Osteoblast (primary cell): ENCODE results near the gene B3GALNT1. TPM values are rescaled to one million over a fixed set of nuclear protein-coding genes. Genes with fewer than 3 reads are reported as not detected.

ENCODE experiments used
- DNase-seq: peaks from one replicate; pipeline ENCODE4 v3.0.0; 2011; ENCODE audit warnings: low spot score, mixed read lengths; ENCODE audit not compliant: insufficient read length; ENCODE audit errors: missing footprints
- H2AFZ ChIP-seq: 2 replicates; pipeline ENCODE4 v1.6.0; 2011; ENCODE audit warnings: mild to moderate bottlenecking, low read length
- H3K27ac ChIP-seq: 2 replicates; pipeline ENCODE4 v1.5.1; 2011; ENCODE audit warnings: mild to moderate bottlenecking, low read depth, low read length, moderate library complexity
- H3K27me3 ChIP-seq: 2 replicates; pipeline ENCODE4 v1.6.0; 2012; ENCODE audit warnings: mild to moderate bottlenecking, control low read depth, inconsistent platforms, low read length, moderate library complexity; ENCODE audit not compliant: insufficient read depth
- H3K36me3 ChIP-seq: 2 replicates; pipeline ENCODE4 v1.5.1; 2011; ENCODE audit warnings: mild to moderate bottlenecking, low read length, control low read depth, moderate library complexity; ENCODE audit not compliant: insufficient read depth
- H3K4me1 ChIP-seq: 2 replicates; pipeline ENCODE4 v1.5.1; 2011; ENCODE audit warnings: mild to moderate bottlenecking, low read length, control low read depth, moderate library complexity; ENCODE audit not compliant: insufficient read depth
- H3K4me2 ChIP-seq: 2 replicates; pipeline ENCODE4 v1.6.0; 2011; ENCODE audit warnings: mild to moderate bottlenecking, low read length; ENCODE audit not compliant: insufficient read depth
- H3K4me3 ChIP-seq: fragments of 200-600 bp; sonication (generic); 3 replicates; pipeline ENCODE4 v1.5.1; 2012; ENCODE audit warnings: mild to moderate bottlenecking, low read length, inconsistent platforms; ENCODE audit not compliant: insufficient read depth
- H3K79me2 ChIP-seq: 2 replicates; pipeline ENCODE4 v1.6.0; 2012; ENCODE audit warnings: mild to moderate bottlenecking, low read length, control low read depth, inconsistent platforms; ENCODE audit not compliant: insufficient read depth
- H3K9me3 ChIP-seq: 2 replicates; pipeline ENCODE4 v1.5.1; 2011; ENCODE audit warnings: low read depth, low read length, control low read depth
- H4K20me1 ChIP-seq: 2 replicates; pipeline ENCODE4 v1.6.0; 2012; ENCODE audit warnings: mild to moderate bottlenecking, low read length, control low read depth; ENCODE audit not compliant: insufficient read depth
- total RNA-seq: library from RNA; depleted of rRNA; stranded (reverse); fragments of >200 nt; gene quantifications from 2 replicates; pipeline ENCODE4 v1.2.3, GENCODE V29; 2012
- TF ChIP-seq, protein P1 (sequence below): IDR thresholded peaks from 2 replicates; pipeline ENCODE4 v1.5.1; 2011; ENCODE audit warnings: mild to moderate bottlenecking, low read depth, low read length, moderate library complexity; ENCODE audit errors: extremely low read depth

The B3GALNT1 gene
- total RNA-seq, 1 donor, result 25.0 TPM

DNA sequence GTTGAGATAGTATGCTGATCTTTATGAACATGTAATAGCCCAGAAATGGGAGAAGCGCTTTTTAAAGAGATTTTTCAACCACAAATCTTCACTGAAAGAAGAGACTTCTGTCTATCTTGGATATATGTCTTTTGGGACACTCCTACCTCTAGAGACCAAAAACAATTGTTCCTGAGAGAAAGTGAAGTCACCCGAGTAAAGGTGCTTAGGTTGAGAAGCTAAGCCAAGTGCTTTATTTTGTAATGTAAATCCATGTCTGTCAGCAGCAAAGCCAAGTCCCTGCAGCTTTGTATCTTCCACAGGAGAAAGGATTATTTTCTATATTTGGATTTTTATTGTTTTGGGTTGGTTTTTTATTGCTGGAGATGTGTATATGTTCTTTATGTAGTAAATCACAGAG is 32.1 kb upstream of the B3GALNT1 start:
- Histone ChIP-seq H3K27ac (no peak overlapping the region), H4K20me1 (no peaks in the 10 kb centered on the region), H3K79me2 (no peaks in the 10 kb centered on the region), H3K4me1 (peaks cover 6% of the 10 kb centered on the region), H3K36me3 (no peaks in the 10 kb centered on the region), H3K4me3 (no peak overlapping the region), H3K4me2 (no peak overlapping the region), H3K27me3 (no peaks in the 10 kb centered on the region), H2AFZ (no peak overlapping the region), H3K9me3 (no peaks in the 10 kb centered on the region)
- TF ChIP-seq, protein P1, sequence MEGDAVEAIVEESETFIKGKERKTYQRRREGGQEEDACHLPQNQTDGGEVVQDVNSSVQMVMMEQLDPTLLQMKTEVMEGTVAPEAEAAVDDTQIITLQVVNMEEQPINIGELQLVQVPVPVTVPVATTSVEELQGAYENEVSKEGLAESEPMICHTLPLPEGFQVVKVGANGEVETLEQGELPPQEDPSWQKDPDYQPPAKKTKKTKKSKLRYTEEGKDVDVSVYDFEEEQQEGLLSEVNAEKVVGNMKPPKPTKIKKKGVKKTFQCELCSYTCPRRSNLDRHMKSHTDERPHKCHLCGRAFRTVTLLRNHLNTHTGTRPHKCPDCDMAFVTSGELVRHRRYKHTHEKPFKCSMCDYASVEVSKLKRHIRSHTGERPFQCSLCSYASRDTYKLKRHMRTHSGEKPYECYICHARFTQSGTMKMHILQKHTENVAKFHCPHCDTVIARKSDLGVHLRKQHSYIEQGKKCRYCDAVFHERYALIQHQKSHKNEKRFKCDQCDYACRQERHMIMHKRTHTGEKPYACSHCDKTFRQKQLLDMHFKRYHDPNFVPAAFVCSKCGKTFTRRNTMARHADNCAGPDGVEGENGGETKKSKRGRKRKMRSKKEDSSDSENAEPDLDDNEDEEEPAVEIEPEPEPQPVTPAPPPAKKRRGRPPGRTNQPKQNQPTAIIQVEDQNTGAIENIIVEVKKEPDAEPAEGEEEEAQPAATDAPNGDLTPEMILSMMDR, result no peak
- DNase-seq, result no peak

- H3K9me3 ChIP-seq, result no peaks in the 10 kb centered on the region
- DNase-seq, result no peak
- no peak overlapping the region for H3K27ac ChIP-seq
Measured at GRCh38 chr3:161132391-161132790, 27.2 kb upstream of the B3GALNT1 start.

GRCh38 chr3:161126495-161126894 is 21.3 kb upstream of the B3GALNT1 start:
- TF ChIP-seq, protein P1, result no peak
- Histone ChIP-seq H3K4me2 (no peak overlapping the region), H3K4me3 (no peak overlapping the region), H3K36me3 (no peaks in the 10 kb centered on the region), H3K9me3 (peaks cover 2% of the 10 kb centered on the region), H4K20me1 (no peaks in the 10 kb centered on the region), H3K4me1 (no peaks in the 10 kb centered on the region), H3K27me3 (no peaks in the 10 kb centered on the region), H2AFZ (no peak overlapping the region), H3K27ac (no peak overlapping the region), H3K79me2 (no peaks in the 10 kb centered on the region)
- no peak for DNase-seq

More at GRCh38 chr3:161132391-161132790, 27.2 kb upstream of the B3GALNT1 start:
- no peaks in the 10 kb centered on the region for H3K79me2 ChIP-seq
- no peak overlapping the region for H2AFZ ChIP-seq
- H3K4me1 ChIP-seq, result no peaks in the 10 kb centered on the region
- H3K36me3 ChIP-seq, result no peaks in the 10 kb centered on the region
- H3K4me3 ChIP-seq, result no peak overlapping the region
- no peaks in the 10 kb centered on the region for H3K27me3 ChIP-seq
- H4K20me1 ChIP-seq, result no peaks in the 10 kb centered on the region
- no peak overlapping the region for H3K4me2 ChIP-seq
- TF ChIP-seq, protein P1, result no peak

- Histone ChIP-seq H3K79me2 (no peaks in the 10 kb centered on the region), H3K27ac (no peak overlapping the region), H4K20me1 (no peaks in the 10 kb centered on the region), H3K36me3 (no peaks in the 10 kb centered on the region), H3K9me3 (peaks cover 9% of the 10 kb centered on the region), H3K4me1 (no peaks in the 10 kb centered on the region), H2AFZ (no peak overlapping the region), H3K4me3 (no peak overlapping the region), H3K27me3 (no peaks in the 10 kb centered on the region), H3K4me2 (no peak overlapping the region)
- DNase-seq, result no peak
- TF ChIP-seq, protein P1, result no peak
Measured at GRCh38 chr3:161117646-161118045, 12.5 kb upstream of the B3GALNT1 start.
